Astrocyte (in vitro differentiated cells and primary cell): ENCODE results near the gene LRRC27. TPM values are rescaled to one million over a fixed set of nuclear protein-coding genes. Genes with fewer than 3 reads are reported as not detected.

Experiments
- DNase-seq: peaks from one replicate; pipeline ENCODE4 v3.0.0-alpha.2; 2010; ENCODE audit warnings: low read depth
- FAIRE-seq: peaks from 2 replicates; lab custom pipeline; 2011; peaks lifted over from hg19 to GRCh38; lab: Jason Lieb, UNC
- H2AFZ ChIP-seq: 2 replicates; pipeline ENCODE4 v1.6.0; 2012; ENCODE audit warnings: low read depth, low read length, inconsistent platforms
- H3K27ac ChIP-seq: 2 replicates; pipeline ENCODE4 v1.5.1; 2011; ENCODE audit warnings: low read depth, low read length, inconsistent platforms
- H3K27me3 ChIP-seq: 2 replicates; pipeline ENCODE4 v1.6.0; 2011; ENCODE audit warnings: low read length, inconsistent platforms; ENCODE audit not compliant: insufficient read depth
- H3K36me3 ChIP-seq: 2 replicates; pipeline ENCODE4 v1.5.1; 2011; ENCODE audit warnings: low read length, inconsistent platforms; ENCODE audit not compliant: insufficient read depth
- H3K4me1 ChIP-seq: 2 replicates; pipeline ENCODE4 v1.5.1; 2011; ENCODE audit warnings: low read length, inconsistent platforms; ENCODE audit not compliant: insufficient read depth
- H3K4me2 ChIP-seq: 2 replicates; pipeline ENCODE4 v1.6.0; 2012; ENCODE audit warnings: low read length, inconsistent platforms
- H3K4me3 ChIP-seq: 2 replicates; pipeline ENCODE4 v1.5.1; 2011; ENCODE audit warnings: low read depth, mild to moderate bottlenecking, low read length, inconsistent platforms; ENCODE audit not compliant: insufficient read depth
- H3K79me2 ChIP-seq: 2 replicates; pipeline ENCODE4 v1.6.0; 2012; ENCODE audit warnings: mild to moderate bottlenecking, low read length, inconsistent platforms; ENCODE audit not compliant: insufficient read depth
- H3K9ac ChIP-seq: 2 replicates; pipeline ENCODE4 v1.6.0; 2012; ENCODE audit warnings: mild to moderate bottlenecking, low read length, inconsistent platforms
- H3K9me3 ChIP-seq: 2 replicates; pipeline ENCODE4 v1.5.1; 2012; ENCODE audit warnings: low read depth, mild to moderate bottlenecking, low read length, inconsistent platforms; ENCODE audit not compliant: insufficient read depth
- H4K20me1 ChIP-seq: 2 replicates; pipeline ENCODE4 v1.6.0; 2012; ENCODE audit warnings: low read length, inconsistent platforms; ENCODE audit not compliant: insufficient read depth
- H3K27ac Mint-ChIP-seq: one replicate; pipeline ENCODE4 v1.8.0; 2021; ENCODE audit warnings: mild to moderate bottlenecking, mixed read lengths; ENCODE audit not compliant: unreplicated experiment
- H3K27me3 Mint-ChIP-seq: one replicate; pipeline ENCODE4 v1.8.0; 2021; ENCODE audit warnings: low read depth, mixed read lengths; ENCODE audit not compliant: unreplicated experiment
- H3K36me3 Mint-ChIP-seq: one replicate; pipeline ENCODE4 v1.8.0; 2021; ENCODE audit warnings: low read depth, mixed read lengths; ENCODE audit not compliant: unreplicated experiment
- H3K4me1 Mint-ChIP-seq: one replicate; pipeline ENCODE4 v1.8.0; 2021; ENCODE audit warnings: low read depth, mixed read lengths; ENCODE audit not compliant: unreplicated experiment
- H3K4me3 Mint-ChIP-seq: one replicate; pipeline ENCODE4 v1.8.0; 2021; ENCODE audit warnings: mild to moderate bottlenecking, moderate library complexity, mixed read lengths; ENCODE audit not compliant: unreplicated experiment
- H3K9me3 Mint-ChIP-seq: one replicate; pipeline ENCODE4 v1.8.0; 2021; ENCODE audit warnings: mild to moderate bottlenecking, mixed read lengths; ENCODE audit not compliant: unreplicated experiment
- CTCF ChIP-seq: IDR thresholded peaks from 2 replicates; pipeline ENCODE4 v1.5.1; 2011; ENCODE audit warnings: low read depth, mild to moderate bottlenecking, inconsistent platforms, low read length, moderate library complexity; ENCODE audit not compliant: insufficient read depth
- EZH2 ChIP-seq: IDR thresholded peaks from 2 replicates; pipeline ENCODE4 v1.6.1; 2012; ENCODE audit warnings: mild to moderate bottlenecking, low read length, inconsistent platforms; ENCODE audit not compliant: insufficient read depth
- total RNA-seq: library from RNA; stranded (reverse); gene quantifications from 2 replicates; pipeline ENCODE4 v1.2.1, GENCODE V29; 2021

The LRRC27 gene
- total RNA-seq, 1 donor from 2014 or later = 8.0 TPM

- Histone ChIP-seq H4K20me1 (peaks cover 11% of the 10 kb centered on the region), H3K27me3 (no peaks in the 10 kb centered on the region), H3K4me1 (peaks cover 9% of the 10 kb centered on the region), H3K79me2 (peaks cover 19% of the 10 kb centered on the region), H3K9ac (no peak overlapping the region), H3K4me3 (no peak overlapping the region), H3K9me3 (no peaks in the 10 kb centered on the region), H3K27ac (no peak overlapping the region), H3K4me2 (no peak overlapping the region), H3K36me3 (peaks cover 6% of the 10 kb centered on the region), H2AFZ (no peak overlapping the region)
- peaks cover 25% of the 10 kb centered on the region for H3K4me1 Mint-ChIP-seq
- no peak for FAIRE-seq
- DNase-seq = no peak
- no peak overlapping the region for H3K4me3 Mint-ChIP-seq
- TF ChIP-seq CTCF (no peak), EZH2 (no peak)
- peak overlapping the region; percentile 58 for H3K27ac Mint-ChIP-seq
- peaks cover 2% of the 10 kb centered on the region for H3K9me3 Mint-ChIP-seq
- peaks cover 11% of the 10 kb centered on the region for H3K36me3 Mint-ChIP-seq
- H3K27me3 Mint-ChIP-seq = no peaks in the 10 kb centered on the region
Observed at GRCh38 chr10:132321726-132322125, 10.3 kb upstream of the LRRC27 start.

GRCh38 chr10:132322586-132323048, 9.4 kb upstream of the LRRC27 start:
- Histone ChIP-seq H3K4me1 (peaks cover 9% of the 10 kb centered on the region), H3K4me3 (no peak overlapping the region), H4K20me1 (peaks cover 17% of the 10 kb centered on the region), H3K27me3 (no peaks in the 10 kb centered on the region), H3K27ac (no peak overlapping the region), H3K79me2 (peaks cover 27% of the 10 kb centered on the region), H3K9me3 (no peaks in the 10 kb centered on the region), H2AFZ (no peak overlapping the region), H3K36me3 (peaks cover 6% of the 10 kb centered on the region), H3K9ac (no peak overlapping the region), H3K4me2 (no peak overlapping the region)
- peaks cover 14% of the 10 kb centered on the region for H3K36me3 Mint-ChIP-seq
- peaks cover 25% of the 10 kb centered on the region for H3K4me1 Mint-ChIP-seq
- no peak overlapping the region for H3K4me3 Mint-ChIP-seq
- no peak for FAIRE-seq
- no peak for DNase-seq
- peak overlapping the region; percentile 13 for H3K27ac Mint-ChIP-seq
- no peaks in the 10 kb centered on the region for H3K27me3 Mint-ChIP-seq
- H3K9me3 Mint-ChIP-seq = peaks cover 2% of the 10 kb centered on the region
- no peak for TF ChIP-seq CTCF
- no peak for TF ChIP-seq EZH2

- no peaks in the 10 kb centered on the region for H3K27me3 ChIP-seq
- H3K9ac ChIP-seq = no peak overlapping the region
- H3K9me3 ChIP-seq = no peaks in the 10 kb centered on the region
- H3K4me3 ChIP-seq = no peak overlapping the region
- Mint-ChIP-seq H3K36me3 (peaks cover 25% of the 10 kb centered on the region), H3K4me1 (peaks cover 25% of the 10 kb centered on the region), H3K4me3 (no peak overlapping the region), H3K27ac (peak overlapping the region; percentile 3), H3K9me3 (peaks cover 2% of the 10 kb centered on the region), H3K27me3 (no peaks in the 10 kb centered on the region)
- no peak overlapping the region for H3K4me2 ChIP-seq
- peaks cover 32% of the 10 kb centered on the region for H4K20me1 ChIP-seq
- peaks cover 9% of the 10 kb centered on the region for H3K4me1 ChIP-seq
- TF ChIP-seq EZH2 (no peak), CTCF (no peak)
- H3K36me3 ChIP-seq = peaks cover 6% of the 10 kb centered on the region
- FAIRE-seq (no peak), DNase-seq (no peak)
- no peak overlapping the region for H2AFZ ChIP-seq
- H3K27ac ChIP-seq = no peak overlapping the region
- peaks cover 43% of the 10 kb centered on the region for H3K79me2 ChIP-seq
Observed at GRCh38 chr10:132324186-132324585, 7.8 kb upstream of the LRRC27 start.
